Epithelial cell of prostate (primary cell): ENCODE results near the gene ITLN1.

ENCODE experiments used
- DNase-seq: peaks from one replicate; pipeline ENCODE4 v3.0.0-alpha.2; 2011; ENCODE audit warnings: low read depth, low spot score
- H3K27ac ChIP-seq: fragments of 450-650 bp; 2 replicates; pipeline ENCODE4 v1.5.1; 2017; ENCODE audit warnings: mild to moderate bottlenecking

ITLN1 gene

DNA sequence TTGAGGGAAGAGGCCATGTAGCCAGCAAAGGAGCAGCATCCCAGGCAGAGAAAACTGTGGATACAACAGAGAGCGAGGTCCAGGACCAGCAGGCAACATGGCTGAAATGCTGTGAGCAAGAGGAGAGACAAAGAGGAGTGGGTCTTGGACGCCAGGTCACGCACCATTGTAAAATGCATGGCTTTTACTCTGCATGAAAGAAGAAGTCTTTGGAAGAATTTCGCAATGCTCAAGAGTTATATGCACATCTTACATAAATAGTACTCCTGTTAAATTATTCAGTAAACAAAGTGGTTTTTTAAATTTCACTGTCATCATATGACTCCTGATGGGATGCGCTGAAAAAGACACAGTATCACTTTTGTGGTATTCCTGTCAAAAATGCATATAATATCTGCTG is 25.8 kb downstream of the ITLN1 start:
- no peak for DNase-seq
- H3K27ac ChIP-seq, result no peak overlapping the region

DNA sequence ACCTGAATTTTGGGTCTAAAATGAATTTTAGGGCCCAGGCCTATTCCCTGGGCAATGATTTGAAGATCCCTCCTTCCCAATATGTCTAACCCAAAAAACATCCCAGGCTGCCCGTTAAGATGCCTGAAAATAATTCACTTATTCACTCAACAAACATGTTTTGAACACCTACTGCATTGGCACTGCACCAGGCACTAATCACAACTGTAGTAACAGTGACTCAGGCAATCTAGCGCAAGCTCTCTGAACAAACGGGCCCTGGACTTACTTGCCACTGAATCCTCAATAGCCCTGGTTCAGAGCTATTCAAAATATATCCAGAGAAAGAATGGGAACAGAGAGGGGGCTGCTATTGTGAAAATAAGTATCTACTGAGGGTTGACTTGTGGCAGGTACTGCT is 26.5 kb downstream of the ITLN1 start:
- no peak overlapping the region for H3K27ac ChIP-seq
- no peak for DNase-seq

GRCh38 chr1:160858097-160858496 is 26.9 kb downstream of the ITLN1 start:
- no peak overlapping the region for H3K27ac ChIP-seq

GRCh38 chr1:160855181-160855981 is 29.6 kb downstream of the ITLN1 start:
- DNase-seq, result no peak
- H3K27ac ChIP-seq, result no peak overlapping the region

More at GRCh38 chr1:160858097-160858496, 26.9 kb downstream of the ITLN1 start:
- DNase-seq, result no peak

DNA sequence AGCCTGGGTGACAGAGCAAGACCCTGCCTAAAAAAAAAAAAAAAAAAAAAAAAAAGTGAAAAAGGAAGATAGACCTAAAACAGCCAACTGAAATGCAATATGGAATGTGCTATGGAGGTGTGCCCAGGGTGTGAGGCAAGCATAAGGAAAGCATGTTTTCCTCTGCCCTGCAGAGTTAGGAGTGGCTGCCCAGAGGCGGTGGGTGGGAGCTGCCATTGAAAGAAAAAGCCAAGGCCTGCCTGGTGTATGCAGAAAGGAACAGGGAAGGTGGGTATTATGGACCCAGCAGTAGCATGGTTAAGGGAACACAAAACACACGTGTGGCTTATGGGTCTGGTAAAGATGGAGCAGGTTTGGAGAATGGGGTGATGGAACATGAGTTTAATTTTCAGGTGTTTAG is 31.2 kb downstream of the ITLN1 start:
- no peak for DNase-seq
- H3K27ac ChIP-seq, result no peak overlapping the region

DNA sequence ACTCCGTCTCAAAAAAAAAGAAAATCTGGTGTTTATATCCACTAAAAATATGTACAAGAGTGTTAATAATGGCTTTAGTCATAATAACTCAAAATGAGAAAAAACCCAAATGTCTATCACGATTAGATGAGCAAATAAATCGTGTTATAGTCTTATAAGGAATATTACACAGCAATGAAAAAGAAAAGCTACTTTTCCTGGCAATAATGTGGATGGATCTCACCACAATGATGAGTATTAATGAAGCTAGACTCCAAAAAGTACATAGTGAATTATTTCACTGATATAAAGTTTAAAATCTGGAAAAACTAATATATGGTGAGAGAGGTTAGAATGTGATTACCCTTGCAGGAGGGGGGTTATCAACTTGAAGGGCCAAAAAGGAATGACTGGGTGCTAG is 32.0 kb downstream of the ITLN1 start:
- no peak overlapping the region for H3K27ac ChIP-seq
- DNase-seq, result no peak

GRCh38 chr1:160850993-160851392 is 34.0 kb downstream of the ITLN1 start:
- H3K27ac ChIP-seq, result no peak overlapping the region
- DNase-seq, result no peak

DNA sequence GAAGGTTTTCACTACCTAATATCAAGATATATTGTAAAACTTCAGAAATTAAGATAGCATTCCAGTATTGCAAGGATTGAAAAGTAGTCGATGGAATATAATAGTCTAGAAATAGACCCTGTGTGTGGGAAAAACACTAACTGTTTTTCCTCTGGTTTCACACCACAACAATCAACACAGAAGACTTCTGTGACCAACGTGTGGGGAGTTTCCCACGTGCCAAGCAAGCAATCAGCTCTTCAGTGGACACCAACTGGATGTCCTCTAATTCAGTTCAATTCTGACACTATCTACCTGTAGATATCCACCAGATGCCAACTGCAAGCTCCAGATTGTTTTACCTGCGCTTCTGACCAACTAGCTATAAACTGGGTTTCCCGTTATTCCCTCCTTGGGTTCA is 34.4 kb downstream of the ITLN1 start:
- no peak for DNase-seq
- H3K27ac ChIP-seq, result no peak overlapping the region

GRCh38 chr1:160846281-160846680 is 38.7 kb downstream of the ITLN1 start:
- H3K27ac ChIP-seq, result no peak overlapping the region
- DNase-seq, result no peak

- peak overlapping the region; percentile 39 for H3K27ac ChIP-seq
- no peak for DNase-seq
Measured at GRCh38 chr1:160844447-160845232, 40.3 kb downstream of the ITLN1 start.

DNA sequence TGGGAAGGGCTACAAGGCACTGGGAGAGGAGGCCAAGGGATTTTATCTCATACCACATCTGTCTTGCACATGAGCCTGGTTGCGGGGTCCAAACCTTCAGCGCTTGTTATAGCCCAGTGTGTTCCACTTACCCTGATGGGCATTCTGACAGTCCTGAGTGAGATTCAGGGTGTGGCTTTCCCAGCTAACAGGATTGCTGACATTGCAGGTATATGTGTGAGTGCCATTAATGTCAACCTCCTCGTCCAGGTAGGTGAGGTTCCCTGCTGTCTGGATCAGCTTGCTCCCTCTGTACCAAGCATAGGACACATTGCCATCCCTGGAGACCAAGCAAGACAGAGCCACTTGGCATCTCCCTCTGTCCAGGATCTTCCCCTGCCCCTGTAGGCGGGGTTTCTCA is 43.9 kb downstream of the ITLN1 start:
- no peak overlapping the region for H3K27ac ChIP-seq
- DNase-seq, result no peak

GRCh38 chr1:160839746-160840145 is 45.2 kb downstream of the ITLN1 start:
- no peak overlapping the region for H3K27ac ChIP-seq

GRCh38 chr1:160838888-160839287 is 46.1 kb downstream of the ITLN1 start:
- no peak for DNase-seq
- no peak overlapping the region for H3K27ac ChIP-seq

More at GRCh38 chr1:160839746-160840145, 45.2 kb downstream of the ITLN1 start:
- no peak for DNase-seq

DNA sequence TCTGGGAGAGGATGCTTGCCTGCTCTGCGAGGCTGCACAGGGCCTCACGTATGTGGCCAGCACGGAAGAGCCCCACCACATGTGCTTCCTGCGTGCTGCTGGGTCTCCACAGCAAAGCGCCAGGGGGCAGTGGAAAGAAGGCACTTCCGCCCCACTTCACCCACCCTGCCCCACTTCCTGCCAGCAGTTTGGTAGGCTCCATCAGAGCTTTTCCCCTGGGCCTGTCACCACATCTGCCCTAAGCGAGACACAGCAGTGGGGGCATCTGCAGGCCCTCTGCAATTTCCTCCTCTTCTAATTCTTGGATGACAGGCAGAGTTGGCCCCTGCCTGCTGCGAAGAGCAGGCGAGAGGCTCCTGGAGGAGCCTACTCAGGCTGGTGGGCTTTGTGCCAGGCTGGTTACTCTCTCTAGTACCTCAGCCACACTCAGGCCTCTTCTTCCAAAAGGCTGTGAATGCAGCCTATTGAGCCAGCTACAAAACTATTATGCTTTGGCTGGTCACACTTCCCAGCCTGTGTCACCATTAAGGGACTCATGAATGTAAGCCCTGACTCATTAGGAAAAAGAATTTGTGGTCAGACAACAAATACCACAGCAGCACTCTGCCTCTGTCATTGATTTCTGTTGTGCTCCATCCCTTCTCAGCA is 47.3 kb downstream of the ITLN1 start:
- no peak overlapping the region for H3K27ac ChIP-seq
- DNase-seq, result no peak

- no peak for DNase-seq
- no peak overlapping the region for H3K27ac ChIP-seq
Measured at GRCh38 chr1:160836981-160837557, 47.9 kb downstream of the ITLN1 start.

DNA sequence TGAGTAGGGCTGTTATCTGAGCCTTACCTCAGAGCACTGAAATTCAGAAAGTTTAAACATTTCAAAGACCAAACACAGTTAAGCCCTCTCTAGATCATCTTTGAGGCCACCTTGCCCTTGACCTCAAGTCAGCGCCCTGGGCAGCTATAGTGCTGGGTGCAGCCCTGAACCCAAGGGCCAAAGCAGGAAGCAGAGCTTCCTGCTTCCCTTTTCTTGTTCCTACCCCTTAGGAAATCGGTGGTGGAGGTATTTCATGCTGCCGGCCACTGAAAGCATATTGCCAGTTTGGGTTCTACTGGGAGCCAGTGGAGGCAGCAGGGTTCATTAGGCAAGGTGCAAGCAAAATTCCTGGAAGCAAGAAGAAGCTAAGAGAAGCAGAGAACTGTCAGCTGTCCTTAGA is 48.4 kb downstream of the ITLN1 start:
- DNase-seq, result no peak
- no peak overlapping the region for H3K27ac ChIP-seq

GRCh38 chr1:160835751-160836150 is 49.2 kb downstream of the ITLN1 start:
- no peak for DNase-seq
- H3K27ac ChIP-seq, result no peak overlapping the region

GRCh38 chr1:160834945-160835565 is 49.9 kb downstream of the ITLN1 start:
- DNase-seq, result no peak

DNA sequence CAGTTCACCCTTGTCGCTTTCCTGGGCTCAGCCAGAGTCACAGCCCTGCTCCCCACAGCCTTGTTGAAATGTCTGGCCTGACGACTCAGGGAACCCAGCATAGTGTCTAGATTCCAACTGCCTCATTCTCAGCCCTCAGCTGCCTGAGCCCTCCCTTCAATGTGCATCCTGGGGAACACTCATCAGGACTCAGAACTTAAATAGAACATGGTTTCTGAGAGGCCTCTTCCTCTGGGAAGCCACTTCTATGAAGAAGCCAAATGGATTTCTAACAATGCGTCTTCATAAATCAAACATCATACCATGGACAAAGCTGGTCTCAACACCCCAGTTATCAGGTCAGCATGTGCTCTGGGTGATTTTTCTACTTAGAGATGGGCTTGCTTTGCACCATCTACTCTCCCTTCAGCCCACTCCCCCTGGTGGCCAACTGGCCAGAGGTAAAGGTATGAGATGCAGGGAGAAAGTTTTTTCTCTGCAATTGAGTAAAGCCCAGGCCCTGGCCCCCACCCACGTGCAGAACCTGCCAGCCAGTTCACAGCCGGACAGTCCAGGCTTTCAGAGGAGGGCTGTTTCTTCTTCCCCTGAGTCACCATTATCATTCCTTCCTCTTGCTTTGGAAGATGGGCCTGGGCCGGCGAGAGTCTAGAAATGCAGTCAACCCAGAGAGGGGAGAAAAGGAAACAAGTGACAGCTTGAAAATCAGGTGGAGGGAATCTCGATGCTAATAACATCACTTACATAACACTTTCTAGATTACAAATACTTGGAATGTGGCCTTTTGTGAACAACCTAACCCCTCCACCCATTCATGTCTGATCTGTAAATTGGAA is 54.4 kb downstream of the ITLN1 start:
- no peak for DNase-seq
- H3K27ac ChIP-seq, result no peak overlapping the region

More at GRCh38 chr1:160834945-160835565, 49.9 kb downstream of the ITLN1 start:
- no peak overlapping the region for H3K27ac ChIP-seq
